T-helper 9 cell (primary cell): ENCODE measurements around the gene GRIN3A.

Experiments
- DNase-seq: peaks from one replicate; pipeline ENCODE4 v3.0.0-alpha.2; 2020

GRIN3A gene

GRCh38 chr9:101705135-101705661, 33.2 kb downstream of the GRIN3A start:
- no peak for DNase-seq

- DNase-seq, result no peak
Observed at GRCh38 chr9:101702257-101702656, 36.2 kb downstream of the GRIN3A start.

- DNase-seq, result no peak
Observed at GRCh38 chr9:101693546-101694336, 44.7 kb downstream of the GRIN3A start.

- DNase-seq, result no peak
Observed at GRCh38 chr9:101691657-101692056, 46.8 kb downstream of the GRIN3A start.

- DNase-seq, result no peak
Observed at GRCh38 chr9:101689039-101689438, 49.4 kb downstream of the GRIN3A start.

- DNase-seq, result no peak
Observed at GRCh38 chr9:101684665-101685064, 53.8 kb downstream of the GRIN3A start.

- DNase-seq, result no peak
Observed at GRCh38 chr9:101683236-101683635, 55.2 kb downstream of the GRIN3A start.

- DNase-seq, result no peak
Observed at GRCh38 chr9:101677861-101678260, 60.6 kb downstream of the GRIN3A start.

- DNase-seq, result no peak
Observed at GRCh38 chr9:101675341-101675740, 63.1 kb downstream of the GRIN3A start.

- no peak for DNase-seq
Observed at GRCh38 chr9:101674165-101674564, 64.3 kb downstream of the GRIN3A start.

GRCh38 chr9:101673642-101674041, 64.8 kb downstream of the GRIN3A start:
- no peak for DNase-seq

- no peak for DNase-seq
Observed at GRCh38 chr9:101671567-101671966, 66.9 kb downstream of the GRIN3A start.

GRCh38 chr9:101668421-101668820, 70.0 kb downstream of the GRIN3A start:
- no peak for DNase-seq

GRCh38 chr9:101664453-101664852, 74.0 kb downstream of the GRIN3A start:
- DNase-seq, result no peak

- no peak for DNase-seq
Observed at GRCh38 chr9:101652601-101653175, 85.8 kb downstream of the GRIN3A start.

GRCh38 chr9:101650142-101650541, 88.3 kb downstream of the GRIN3A start:
- DNase-seq, result no peak

GRCh38 chr9:101648493-101648892, 90.0 kb downstream of the GRIN3A start:
- DNase-seq, result no peak

GRCh38 chr9:101639785-101640665, 98.4 kb downstream of the GRIN3A start:
- no peak for DNase-seq

GRCh38 chr9:101639311-101639710, 99.1 kb downstream of the GRIN3A start:
- no peak for DNase-seq

- DNase-seq, result no peak
Observed at GRCh38 chr9:101636247-101636646, 102.2 kb downstream of the GRIN3A start.

GRCh38 chr9:101635473-101635872, 103.0 kb downstream of the GRIN3A start:
- no peak for DNase-seq

- DNase-seq, result no peak
Observed at GRCh38 chr9:101634741-101635409, 103.6 kb downstream of the GRIN3A start.

GRCh38 chr9:101632611-101633010, 105.8 kb downstream of the GRIN3A start:
- DNase-seq, result no peak
